AG08396 (cell line): ENCODE data around the gene SCAF4.

Experiments used
- DNase-seq: peaks from one replicate; pipeline ENCODE4 v3.0.0; 2012; ENCODE audit warnings: low spot score, mixed read lengths

SCAF4 gene

GRCh38 chr21:31713115-31713514 is 18.8 kb downstream of the SCAF4 start:
- DNase-seq: no peak

- no peak for DNase-seq
Measured at GRCh38 chr21:31711745-31712285, 20.1 kb downstream of the SCAF4 start.

- DNase-seq: no peak
Measured at GRCh38 chr21:31711326-31711725, 20.6 kb downstream of the SCAF4 start.

GRCh38 chr21:31710586-31710985 is 21.3 kb downstream of the SCAF4 start:
- DNase-seq: peak; percentile 49

GRCh38 chr21:31708541-31708940 is 23.4 kb downstream of the SCAF4 start:
- no peak for DNase-seq

- DNase-seq: no peak
Measured at GRCh38 chr21:31707499-31707898, 24.4 kb downstream of the SCAF4 start.

- DNase-seq: no peak
Measured at GRCh38 chr21:31706562-31706961, 25.4 kb downstream of the SCAF4 start.

GRCh38 chr21:31700040-31700439 is 31.9 kb downstream of the SCAF4 start:
- no peak for DNase-seq

GRCh38 chr21:31698461-31698860 is 33.5 kb downstream of the SCAF4 start:
- DNase-seq: no peak

- DNase-seq: no peak
Measured at GRCh38 chr21:31696424-31696823, 35.5 kb downstream of the SCAF4 start.

GRCh38 chr21:31693222-31693621 is 38.7 kb downstream of the SCAF4 start:
- no peak for DNase-seq

GRCh38 chr21:31688603-31689368 is 43.1 kb downstream of the SCAF4 start:
- DNase-seq: no peak

- DNase-seq: no peak
Measured at GRCh38 chr21:31687108-31687507, 44.8 kb downstream of the SCAF4 start.

GRCh38 chr21:31686272-31686915 is 45.5 kb downstream of the SCAF4 start:
- DNase-seq: no peak

GRCh38 chr21:31684918-31685317 is 47.0 kb downstream of the SCAF4 start:
- DNase-seq: no peak

- DNase-seq: no peak
Measured at GRCh38 chr21:31683029-31683428, 48.9 kb downstream of the SCAF4 start.

GRCh38 chr21:31682620-31683019 is 49.3 kb downstream of the SCAF4 start:
- DNase-seq: no peak

- no peak for DNase-seq
Measured at GRCh38 chr21:31678478-31678877, 53.4 kb downstream of the SCAF4 start.

- DNase-seq: no peak
Measured at GRCh38 chr21:31677047-31677446, 54.9 kb downstream of the SCAF4 start.

GRCh38 chr21:31675960-31676359 is 56.0 kb downstream of the SCAF4 start:
- no peak for DNase-seq

- no peak for DNase-seq
Measured at GRCh38 chr21:31675318-31675717, 56.6 kb downstream of the SCAF4 start.

GRCh38 chr21:31673321-31673912 is 58.5 kb downstream of the SCAF4 start:
- DNase-seq: no peak

GRCh38 chr21:31671931-31672330 is 60.0 kb downstream of the SCAF4 start:
- DNase-seq: no peak
